Left ventricle myocardium superior (tissue), 1 donor: ENCODE measurements around the gene ZMYM2. TPM values are rescaled to one million over a fixed set of nuclear protein-coding genes. Genes with fewer than 3 reads are reported as not detected.

Source experiments
- ATAC-seq: fragments of 200-7000 bp; cut with Tn5 transposase; one replicate; pipeline ENCODE4 v1.9.1; 2020; ENCODE audit warnings: mild to moderate bottlenecking, moderate library complexity
- DNase-seq: peaks from one replicate; pipeline ENCODE4 v3.0.0-alpha.2; 2020
- intact Hi-C: fragments of 100-400 bp; cut with micrococcal nuclease; formaldehyde crosslinking; loops from one replicate; pipeline ENCODE4 v1.11.0; 2022
- total RNA-seq: library from RNA; stranded (reverse); fragmentation: NEBNext Ultra II Directional; extraction: Animal tissue kit (Norgen Biotek cat#: 25700); gene quantifications from one replicate; pipeline ENCODE4 v1.2.1, GENCODE V29; 2021
- donor health status: DM: no; HTN: yes; CAD: no; lungs with severe emphysema.

ZMYM2 gene
- total RNA-seq, 1 donor from 2014 or later, result 49.8 TPM

- ATAC-seq (no peak), DNase-seq (no peak)
- intact Hi-C loops, result no loop called here
Measured at GRCh38 chr13:19978831-19979437, 20.4 kb downstream of the ZMYM2 start.

GRCh38 chr13:19981685-19982238, 23.2 kb downstream of the ZMYM2 start:
- intact Hi-C loops, result no loop called here
- DNase-seq (no peak), ATAC-seq (no peak)

- DNase-seq (no peak), ATAC-seq (no peak)
- intact Hi-C loops, result no loop called here
Measured at GRCh38 chr13:19982447-19983043, 24.0 kb downstream of the ZMYM2 start.

GRCh38 chr13:19984430-19985218, 26.1 kb downstream of the ZMYM2 start:
- ATAC-seq, result peak; percentile 54
- intact Hi-C loops, result no loop called here
- DNase-seq, result no peak

- DNase-seq (no peak), ATAC-seq (no peak)
- intact Hi-C loops, result no loop called here
Measured at GRCh38 chr13:19985219-19985556, 26.7 kb downstream of the ZMYM2 start.

GRCh38 chr13:19991531-19991930, 33.0 kb downstream of the ZMYM2 start:
- intact Hi-C loops, result no loop called here
- no peak for ATAC-seq
- DNase-seq, result no peak

- intact Hi-C loops, result no loop called here
- ATAC-seq (no peak), DNase-seq (no peak)
Measured at GRCh38 chr13:19993024-19993423, 34.5 kb downstream of the ZMYM2 start.

GRCh38 chr13:19998960-19999359, 40.4 kb downstream of the ZMYM2 start:
- intact Hi-C loops, result no loop called here
- no peak for ATAC-seq

GRCh38 chr13:20000062-20000552, 41.6 kb downstream of the ZMYM2 start:
- no peak for DNase-seq
- no peak for ATAC-seq
- intact Hi-C loops, result no loop called here

More at GRCh38 chr13:19998960-19999359, 40.4 kb downstream of the ZMYM2 start:
- DNase-seq, result no peak

GRCh38 chr13:20001366-20002190, 43.1 kb downstream of the ZMYM2 start:
- no peak for DNase-seq
- intact Hi-C loops, result no loop called here
- no peak for ATAC-seq

- intact Hi-C loops, result no loop called here
- ATAC-seq, result peak; percentile 38
- DNase-seq, result no peak
Measured at GRCh38 chr13:20002787-20003186, 44.3 kb downstream of the ZMYM2 start.

- intact Hi-C loops, result no loop called here
- ATAC-seq (no peak), DNase-seq (no peak)
Measured at GRCh38 chr13:20006206-20006605, 47.7 kb downstream of the ZMYM2 start.

GRCh38 chr13:20015763-20016162, 57.2 kb downstream of the ZMYM2 start:
- no peak for ATAC-seq

GRCh38 chr13:20016649-20017364, 58.3 kb downstream of the ZMYM2 start:
- ATAC-seq (no peak), DNase-seq (no peak)
- intact Hi-C loops, result no loop called here

More at GRCh38 chr13:20015763-20016162, 57.2 kb downstream of the ZMYM2 start:
- intact Hi-C loops, result no loop called here
- DNase-seq, result no peak

- DNase-seq (no peak), ATAC-seq (no peak)
Measured at GRCh38 chr13:20017365-20017711, 58.8 kb downstream of the ZMYM2 start.

GRCh38 chr13:20019043-20019442, 60.5 kb downstream of the ZMYM2 start:
- no peak for DNase-seq
- intact Hi-C loops, result no loop called here
- no peak for ATAC-seq

More at GRCh38 chr13:20017365-20017711, 58.8 kb downstream of the ZMYM2 start:
- intact Hi-C loops, result no loop called here

GRCh38 chr13:20024702-20025101, 66.2 kb downstream of the ZMYM2 start:
- intact Hi-C loops, result no loop called here
- ATAC-seq (no peak), DNase-seq (no peak)

- intact Hi-C loops, result no loop called here
- DNase-seq (no peak), ATAC-seq (peak; percentile 51)
Measured at GRCh38 chr13:20028953-20029352, 70.4 kb downstream of the ZMYM2 start.

- DNase-seq, result no peak
- no peak for ATAC-seq
- intact Hi-C loops, result no loop called here
Measured at GRCh38 chr13:20033486-20033885, 75.0 kb downstream of the ZMYM2 start.
